Measurements from ENCODE around the gene CELSR3. TPM values are rescaled to one million over a fixed set of nuclear protein-coding genes. Genes with fewer than 3 reads are reported as not detected.
A peak's percentile ranks its signal among the peaks of the same experiment; 100 is the strongest.

Gene CELSR3
- total and polyA plus RNA-seq, 2 of the 4 experiments (the other 2 are of a cell fraction) = 0.18 to 0.63 TPM

GRCh38 chr3:48708481-48708889 is 45.8 kb upstream of the CELSR3 start:
- Histone ChIP-seq H3K9ac (ENCODE audit: low read depth, low read length) (no peak overlapping the region), H2BK5ac (ENCODE audit: low read depth, low read length, poor library complexity, severe bottlenecking) (peak overlapping the region; percentile 84), H4K20me1 (ENCODE audit: insufficient read depth, low read length) (peaks cover 97% of the 10 kb centered on the region), H3K27me3 (ENCODE audit: control insufficient read depth, insufficient read depth, low read length) (no peaks in the 10 kb centered on the region), H4K8ac (ENCODE audit: low read depth in 2 of 2, low read length in 2 of 2) (no peak overlapping the region), H3K14ac (replicated peaks; ENCODE audit: low read depth, low read length) (no peak overlapping the region), H4K91ac (ENCODE audit: insufficient read depth, low read depth, low read length) (no peak overlapping the region), H3K79me1 (ENCODE audit: low read depth in 1 of 2, low read length in 2 of 2) (peaks cover 3 to 65% of the 10 kb centered on the region in 2 experiments), H2BK15ac (ENCODE audit: low read depth, low read length) (no peak overlapping the region), H3K27ac (ENCODE audit: insufficient read depth, low read length) (peak overlapping the region; percentile 72; the same call in 1 of the 2 replicates), H3K9me1 (ENCODE audit: insufficient read depth, low read length) (peaks cover 37% of the 10 kb centered on the region), H2BK120ac (ENCODE audit: low read depth, low read length) (no peak overlapping the region), H3K36me3 (ENCODE audit: control insufficient read depth, insufficient read depth, low read length) (peaks cover 44% of the 10 kb centered on the region), H2BK20ac (ENCODE audit: low read depth, low read length) (no peak overlapping the region), H3K18ac (ENCODE audit: low read depth, low read length) (no peak overlapping the region), H3K9me3 (ENCODE audit: control insufficient read depth, insufficient read depth, low read length) (no peaks in the 10 kb centered on the region), H3K56ac (ENCODE audit: extremely low read depth, insufficient read depth, low read length) (no peak overlapping the region), H2AFZ (replicated peaks; ENCODE audit: low read length, poor library complexity) (no peak overlapping the region), H2AK5ac (ENCODE audit: low read depth, low read length) (no peak overlapping the region), H4K5ac (ENCODE audit: low read depth, low read length) (no peak overlapping the region), H3K4ac (ENCODE audit: low read depth, low read length) (no peak overlapping the region), H3K4me2 (ENCODE audit: low read depth, low read length) (no peak overlapping the region), H3K4me1 (ENCODE audit: control insufficient read depth, insufficient read depth, low read length) (peaks cover 13% of the 10 kb centered on the region), H3K4me3 (ENCODE audit: insufficient read depth, low read depth, low read length) (no peak overlapping the region), H3K23ac (ENCODE audit: low read depth, low read length) (0 out of 2 replicates have a peak overlapping the region, but pooled peaks have one; percentile 1), H2AK9ac (replicated peaks; ENCODE audit: low read depth, low read length, poor library complexity) (no peak overlapping the region)
- dilution Hi-C loops (cut with HindIII; ENCODE audit: low sequenced_read_pairs, unreplicated experiment) (no loop called here), in situ Hi-C loops (cut with MboI; ENCODE audit: low sequenced_read_pairs) (no loop called here), intact Hi-C loops (cut with micrococcal nuclease) (no loop called here)
- POLR2A ChIA-PET (ENCODE audit: unreplicated experiment) = interaction anchor here (0.5 kb wide), 1 partner anchor 70 kb away, joined by 11 read pairs; no protein-coding TSS in a partner anchor
- peak; percentile 72 for ATAC-seq (ENCODE audit: low read depth)
- no CpG with 5 or more reads among the region's 2 CpGs for WGBS, 2 experiments (ENCODE audit: extremely low coverage in 2 of 2, insufficient read length in 1 of 2)
- DNase-seq = peak; percentile 75
- CTCF ChIA-PET = interaction anchor here (0.5 to 0.6 kb wide), 2 partner anchors 9 to 65 kb away, joined by 3 to 4 read pairs; no protein-coding TSS in a partner anchor
- TF ChIP-seq BHLHE40 (IDR thresholded peaks at IDR 0.05; ENCODE audit: low read depth, low read length) = peak; percentile 52; the same call in 1 of the 2 replicates
- peak; percentile 70 for TF ChIP-seq CEBPB (IDR thresholded peaks at IDR 0.05; ENCODE audit: low read depth, low read length)
- no peak for TF ChIP-seq SMC3 (IDR thresholded peaks at IDR 0.05; ENCODE audit: low read depth, low read length)
- no peak for TF ChIP-seq RAD21 (IDR thresholded peaks at IDR 0.05; ENCODE audit: low read length)
- TF ChIP-seq MXI1 (IDR thresholded peaks at IDR 0.05; ENCODE audit: borderline replicate concordance, low read depth, low read length) = peak; percentile 44; the same call in 1 of the 2 replicates
- TF ChIP-seq CTCF (conservative IDR thresholded peaks at IDR 0.05; ENCODE audit: low read depth, low read length) = no peak
- TF ChIP-seq, protein P1, sequence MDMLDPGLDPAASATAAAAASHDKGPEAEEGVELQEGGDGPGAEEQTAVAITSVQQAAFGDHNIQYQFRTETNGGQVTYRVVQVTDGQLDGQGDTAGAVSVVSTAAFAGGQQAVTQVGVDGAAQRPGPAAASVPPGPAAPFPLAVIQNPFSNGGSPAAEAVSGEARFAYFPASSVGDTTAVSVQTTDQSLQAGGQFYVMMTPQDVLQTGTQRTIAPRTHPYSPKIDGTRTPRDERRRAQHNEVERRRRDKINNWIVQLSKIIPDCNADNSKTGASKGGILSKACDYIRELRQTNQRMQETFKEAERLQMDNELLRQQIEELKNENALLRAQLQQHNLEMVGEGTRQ (IDR thresholded peaks at IDR 0.05; ENCODE audit: low read depth, low read length) = no peak
- no peak for TF ChIP-seq FOS (IDR thresholded peaks at IDR 0.05; ENCODE audit: low read depth, low read length)
- no peak for TF ChIP-seq MAZ (IDR thresholded peaks at IDR 0.05; ENCODE audit: borderline replicate concordance, low read depth, low read length)
- BruUV-seq (replicated peaks) = no TSS peak
